OCI-LY7 (cell line): Measurements from ENCODE around the gene SEC22B. TPM values are rescaled to one million over a fixed set of nuclear protein-coding genes. Genes with fewer than 3 reads are reported as not detected.
"Not testable (repeated sequence)": the region's sequence is repeated elsewhere in the genome, so short reads cannot be mapped to it uniquely, and the experiment has no call there.

Experiments used
- BruUV-seq: library from RNA; stranded (reverse); fragments of 400-500 nt; replicated peaks from 2 replicates; lab custom pipeline; 2021; lab: Mats Ljungman, UMichigan
- CTCF ChIA-PET: fragments of 300-600 bp; sonication (Branson Sonifier 250); formaldehyde crosslinking; loops from one replicate; lab custom pipeline; 2022; ENCODE audit warnings: antibody characterized with exemption; ENCODE audit not compliant: unreplicated experiment; lab: Charles Lee
- POLR2A ChIA-PET: fragments of 300-600 bp; sonication (Branson Sonifier 250); formaldehyde crosslinking; loops from one replicate; lab custom pipeline; 2022; ENCODE audit warnings: antibody characterized with exemption; lab: Charles Lee
- DNase-seq: peaks from one replicate; pipeline ENCODE4 v3.0.0-alpha.2; 2015; ENCODE audit warnings: low spot score
- H2AFZ ChIP-seq: fragments of 200-600 bp; sonication (generic), shearing (Covaris generic); 2 replicates; pipeline ENCODE4 v1.6.1; 2014; ENCODE audit warnings: mild to moderate bottlenecking, antibody characterized with exemption, low read length, moderate library complexity
- H3K27ac ChIP-seq: fragments of 200-600 bp; sonication (generic); 2 replicates; pipeline ENCODE4 v1.5.1; 2014; ENCODE audit warnings: mixed run types, low read depth, mild to moderate bottlenecking, moderate library complexity, low read length, inconsistent platforms; ENCODE audit not compliant: poor library complexity, severe bottlenecking
- H3K36me3 ChIP-seq: fragments of 200-600 bp; sonication (generic); 2 replicates; pipeline ENCODE4 v1.6.1; 2014; ENCODE audit warnings: mild to moderate bottlenecking, antibody characterized with exemption, low read length, moderate library complexity, mixed read lengths; ENCODE audit not compliant: insufficient read depth
- H3K4me1 ChIP-seq: fragments of 200-600 bp; sonication (generic); 2 replicates; pipeline ENCODE4 v1.5.1; 2014; ENCODE audit warnings: mild to moderate bottlenecking, low read length; ENCODE audit not compliant: insufficient read depth, poor library complexity, severe bottlenecking
- H3K4me2 ChIP-seq: fragments of 200-600 bp; sonication (generic); 2 replicates; pipeline ENCODE4 v1.6.1; 2014; ENCODE audit warnings: mild to moderate bottlenecking, low read length
- H3K4me3 ChIP-seq: fragments of 200-600 bp; sonication (generic); 2 replicates; pipeline ENCODE4 v1.5.1; 2014; ENCODE audit warnings: mild to moderate bottlenecking, low read depth, low read length; ENCODE audit not compliant: poor library complexity, severe bottlenecking
- H3K79me2 ChIP-seq: fragments of 200-600 bp; sonication (generic); 2 replicates; pipeline ENCODE4 v1.6.1; 2016; ENCODE audit warnings: low read depth, mild to moderate bottlenecking, low read length, moderate library complexity, mixed read lengths; ENCODE audit not compliant: insufficient read depth
- H3K9me2 ChIP-seq: fragments of 200-600 bp; sonication (generic); 2 replicates; pipeline ENCODE4 v1.6.1; 2016; ENCODE audit warnings: mild to moderate bottlenecking, low read length, mixed read lengths; ENCODE audit not compliant: insufficient read depth
- H3K9me3 ChIP-seq: fragments of 200-600 bp; sonication (generic); 2 replicates; pipeline ENCODE4 v1.6.1; 2014; ENCODE audit warnings: mild to moderate bottlenecking, mixed run types, low read length, mixed read lengths
- H4K20me1 ChIP-seq: fragments of 200-600 bp; sonication (generic); 2 replicates; pipeline ENCODE4 v1.6.1; 2014; ENCODE audit warnings: mild to moderate bottlenecking, antibody characterized with exemption, low read length, moderate library complexity, mixed read lengths; ENCODE audit not compliant: insufficient read depth
- intact Hi-C: fragments of 100-400 bp; cut with micrococcal nuclease; formaldehyde crosslinking; loops from one replicate; pipeline ENCODE4 v1.10.0; 2022; ENCODE audit not compliant: unreplicated experiment
- total RNA-seq, 2 experiments: library from RNA; depleted of rRNA in 1 of 2; stranded (reverse); fragments of >200 nt in 1 of 2; shearing (Covaris generic) in 1 of 2; gene quantifications; 2 replicates each; pipeline ENCODE4 v1.2.3, GENCODE V29; 2014 to 2022

Gene SEC22B
- total RNA-seq, 2 experiments from 2014 or later, result 12.7 to 23.5 TPM

DNA sequence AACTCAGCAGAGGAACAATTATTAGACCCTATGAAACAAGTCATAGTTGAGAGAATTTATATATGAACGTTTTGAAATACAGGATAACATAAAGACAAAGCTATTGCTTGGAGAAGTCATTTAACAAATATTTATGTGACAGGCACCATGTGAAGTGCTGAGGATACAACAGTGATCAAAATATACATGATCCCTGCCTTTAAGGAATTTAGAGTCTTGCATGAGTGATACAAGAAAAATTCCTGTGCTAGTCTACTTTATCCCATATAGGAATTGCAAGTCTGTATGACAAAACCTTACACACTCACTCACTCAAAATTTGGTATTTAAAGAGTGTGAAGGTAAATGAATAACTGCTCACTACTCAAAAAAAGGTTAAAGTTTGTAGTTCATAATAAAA is 17.8 kb downstream of the SEC22B start:
- H3K4me2 ChIP-seq, CTCF ChIA-PET, BruUV-seq, POLR2A ChIA-PET, H3K4me1 ChIP-seq, H3K9me3 ChIP-seq, DNase-seq, H4K20me1 ChIP-seq, H3K27ac ChIP-seq, H3K9me2 ChIP-seq, H3K4me3 ChIP-seq, H3K79me2 ChIP-seq, H2AFZ ChIP-seq, intact Hi-C loops, H3K36me3 ChIP-seq: not testable (repeated sequence)

DNA sequence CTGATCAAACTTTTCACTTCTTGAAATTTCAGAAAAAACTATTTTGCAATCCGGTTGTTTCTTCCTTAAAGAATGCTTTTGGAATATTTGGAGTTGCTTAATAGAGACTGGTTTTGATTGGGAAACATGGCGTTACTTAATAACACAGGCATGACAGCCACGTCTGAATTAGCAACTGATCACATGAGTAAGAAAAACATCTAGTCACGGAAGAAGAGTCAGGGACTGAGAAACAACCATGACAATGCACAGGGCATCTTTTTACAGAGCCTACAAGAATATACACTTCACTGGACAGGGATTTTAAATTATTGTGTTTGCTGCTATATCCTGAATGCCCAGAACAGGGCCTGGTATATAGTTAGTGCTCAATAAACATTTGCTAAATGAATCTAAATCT is 18.2 kb downstream of the SEC22B start:
- DNase-seq, H3K9me3 ChIP-seq, H3K36me3 ChIP-seq, H3K4me3 ChIP-seq, CTCF ChIA-PET, POLR2A ChIA-PET, H3K4me1 ChIP-seq, H3K27ac ChIP-seq, H4K20me1 ChIP-seq, H3K9me2 ChIP-seq, H2AFZ ChIP-seq, intact Hi-C loops, H3K4me2 ChIP-seq, H3K79me2 ChIP-seq, BruUV-seq: not testable (repeated sequence)

DNA sequence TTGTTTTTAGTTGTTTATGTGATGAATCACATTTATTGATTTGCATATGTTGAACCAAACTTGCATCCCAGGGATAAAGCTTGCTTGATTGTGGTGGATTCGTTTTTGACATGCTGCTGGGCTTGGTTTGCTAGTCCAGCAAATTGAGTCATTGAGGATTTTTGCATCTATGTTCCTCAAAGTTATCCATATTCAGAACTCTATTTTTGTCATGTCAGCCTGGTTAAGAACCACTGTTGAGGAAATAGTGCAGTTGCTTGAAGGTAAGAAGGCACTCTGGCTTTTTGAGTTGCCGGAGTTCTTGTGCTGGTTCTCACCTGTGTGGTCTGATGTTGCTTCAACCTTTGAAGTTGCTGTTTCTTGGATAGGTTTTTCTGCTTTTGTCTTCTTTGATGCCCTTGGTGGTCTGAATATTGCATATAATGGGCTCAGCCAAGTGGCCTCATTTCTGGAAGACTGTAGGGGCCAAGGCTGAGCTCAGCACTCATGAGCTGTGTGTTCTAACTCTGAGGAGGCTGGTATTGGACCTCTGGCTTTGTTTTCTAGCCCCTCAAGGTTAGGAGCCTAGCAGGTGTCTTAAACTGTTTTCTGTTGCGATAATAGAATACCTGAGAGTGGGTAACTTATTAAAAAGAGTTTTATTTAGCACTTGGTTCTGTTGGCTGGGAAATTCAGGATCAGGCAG is 26.0 kb downstream of the SEC22B start:
- H4K20me1 ChIP-seq, H3K9me2 ChIP-seq, H3K9me3 ChIP-seq, H3K36me3 ChIP-seq, CTCF ChIA-PET, H3K4me1 ChIP-seq, DNase-seq, H3K4me3 ChIP-seq, H3K79me2 ChIP-seq, H3K4me2 ChIP-seq, intact Hi-C loops, POLR2A ChIA-PET, H3K27ac ChIP-seq, H2AFZ ChIP-seq: not testable (repeated sequence)
- TSS peak; percentile 11 for BruUV-seq

DNA sequence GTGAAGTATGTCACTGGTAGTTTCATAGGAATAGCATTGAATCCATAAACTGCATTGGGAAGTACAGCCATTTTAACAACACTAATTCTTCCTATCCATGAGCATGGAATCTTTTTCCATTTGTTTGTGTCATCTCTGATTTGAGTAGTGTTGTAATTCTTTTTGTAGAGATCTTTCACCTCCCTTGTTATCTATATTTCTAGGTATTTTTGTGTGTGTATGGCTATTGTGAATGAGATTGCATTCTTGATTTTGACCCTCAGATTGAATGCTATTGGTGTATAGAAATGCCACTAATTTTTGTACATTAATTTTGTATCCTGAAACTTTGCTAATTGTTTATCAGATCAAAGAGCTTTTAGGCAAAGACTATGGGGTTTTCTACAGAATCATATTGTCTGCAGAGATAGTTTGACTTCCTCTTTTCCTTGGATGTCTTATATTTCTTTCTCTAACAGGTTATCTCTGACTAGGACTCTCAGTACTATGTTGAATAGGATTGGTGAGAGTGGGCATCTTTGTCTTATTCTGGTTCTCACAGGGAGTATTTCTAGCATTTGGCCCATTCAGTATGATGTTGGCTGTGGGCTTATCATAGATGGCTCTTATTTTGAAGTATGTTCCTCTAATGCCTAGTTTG is 26.8 kb downstream of the SEC22B start:
- POLR2A ChIA-PET, H3K9me3 ChIP-seq, H4K20me1 ChIP-seq, H3K4me3 ChIP-seq, H2AFZ ChIP-seq, H3K79me2 ChIP-seq, BruUV-seq, H3K9me2 ChIP-seq, H3K4me1 ChIP-seq, H3K27ac ChIP-seq, H3K36me3 ChIP-seq, H3K4me2 ChIP-seq, CTCF ChIA-PET, DNase-seq: not testable (repeated sequence)
- intact Hi-C loops, result loop anchor here (10.0 kb wide), 1 partner anchor 275 kb away; no protein-coding TSS in a partner anchor
